HFF-Myc (cell line): ENCODE measurements around the gene ADARB2.

Source experiments
- DNase-seq: peaks from one replicate; pipeline ENCODE4 v3.0.0-alpha.2; 2011; ENCODE audit warnings: low read depth; ENCODE audit errors: extremely low read depth
- H3K4me3 ChIP-seq: replicated peaks from 2 replicates; pipeline ENCODE4 v1.5.1; 2011; ENCODE audit warnings: low read depth, mild to moderate bottlenecking, control low read depth, low read length
- CTCF ChIP-seq: IDR thresholded peaks from 2 replicates; pipeline ENCODE4 v1.5.1; 2012; ENCODE audit warnings: mild to moderate bottlenecking, low read depth, low read length, control low read depth; ENCODE audit errors: missing control alignments

Gene ADARB2

GRCh38 chr10:1712314-1712713 lies 25.0 kb downstream of the ADARB2 start:
- DNase-seq, result no peak
- no peak overlapping the region for H3K4me3 ChIP-seq
- TF ChIP-seq CTCF, result no peak

GRCh38 chr10:1709161-1709560 lies 28.2 kb downstream of the ADARB2 start:
- TF ChIP-seq CTCF, result no peak
- H3K4me3 ChIP-seq, result no peak overlapping the region
- no peak for DNase-seq

GRCh38 chr10:1708746-1709145 lies 28.6 kb downstream of the ADARB2 start:
- no peak for TF ChIP-seq CTCF
- no peak overlapping the region for H3K4me3 ChIP-seq
- no peak for DNase-seq

GRCh38 chr10:1706711-1707110 lies 30.6 kb downstream of the ADARB2 start:
- DNase-seq, result no peak
- no peak overlapping the region for H3K4me3 ChIP-seq
- no peak for TF ChIP-seq CTCF

- no peak overlapping the region for H3K4me3 ChIP-seq
- no peak for DNase-seq
- no peak for TF ChIP-seq CTCF
Measured at GRCh38 chr10:1706256-1706655, 31.1 kb downstream of the ADARB2 start.

- H3K4me3 ChIP-seq, result no peak overlapping the region
- TF ChIP-seq CTCF, result no peak
- no peak for DNase-seq
Measured at GRCh38 chr10:1698185-1698584, 39.1 kb downstream of the ADARB2 start.

- no peak for TF ChIP-seq CTCF
- no peak overlapping the region for H3K4me3 ChIP-seq
- no peak for DNase-seq
Measured at GRCh38 chr10:1696106-1696505, 41.2 kb downstream of the ADARB2 start.
